ENCODE data around the gene WDR90. TPM values are rescaled to one million over a fixed set of nuclear protein-coding genes. Genes with fewer than 3 reads are reported as not detected.

WDR90 gene
- total RNA-seq, 1 experiment from 2014 or later, result 47.9 TPM

DNA sequence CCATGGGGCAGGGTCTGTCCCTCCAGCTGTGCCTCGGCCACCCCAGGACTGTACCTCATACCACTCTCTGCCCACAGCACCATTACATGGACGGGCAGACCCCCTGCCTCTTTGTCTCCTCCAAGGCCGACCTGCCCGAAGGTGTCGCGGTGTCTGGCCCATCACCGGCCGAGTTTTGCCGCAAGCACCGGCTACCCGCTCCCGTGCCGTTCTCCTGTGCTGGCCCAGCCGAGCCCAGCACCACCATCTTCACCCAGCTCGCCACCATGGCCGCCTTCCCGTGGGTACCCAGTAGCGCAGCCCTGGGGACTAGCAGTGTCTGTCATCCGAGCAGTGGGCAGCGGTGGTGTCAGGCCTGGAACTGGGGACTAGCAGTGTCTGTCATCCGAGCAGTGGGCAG lies 23.7 kb downstream of the WDR90 start:
- Mint-ChIP-seq H3K4me3 (ENCODE audit: unreplicated experiment) (no peak overlapping the region), H3K4me1 (ENCODE audit: insufficient read depth, unreplicated experiment) (no peaks in the 10 kb centered on the region), H3K27me3 (ENCODE audit: insufficient read depth, unreplicated experiment) (no peaks in the 10 kb centered on the region), H3K36me3 (ENCODE audit: insufficient read depth, unreplicated experiment) (peaks cover 50% of the 10 kb centered on the region), H3K9me3 (ENCODE audit: unreplicated experiment) (no peaks in the 10 kb centered on the region), H3K27ac (ENCODE audit: low read depth, unreplicated experiment) (no peak overlapping the region)
- ChIA-PET CTCF (interaction anchor here (0.6 kb wide), 1 partner anchor 76 kb away, joined by 4 read pairs; no protein-coding TSS in a partner anchor), POLR2A (interaction anchor here (0.7 to 1.3 kb wide), 5 partner anchors 10 to 46 kb away, joined by 3 to 4 read pairs (median 4); partner anchors contain the start of gene JMJD8)
- no TSS peak for BruUV-seq (replicated peaks)
- TF ChIP-seq, protein P1, sequence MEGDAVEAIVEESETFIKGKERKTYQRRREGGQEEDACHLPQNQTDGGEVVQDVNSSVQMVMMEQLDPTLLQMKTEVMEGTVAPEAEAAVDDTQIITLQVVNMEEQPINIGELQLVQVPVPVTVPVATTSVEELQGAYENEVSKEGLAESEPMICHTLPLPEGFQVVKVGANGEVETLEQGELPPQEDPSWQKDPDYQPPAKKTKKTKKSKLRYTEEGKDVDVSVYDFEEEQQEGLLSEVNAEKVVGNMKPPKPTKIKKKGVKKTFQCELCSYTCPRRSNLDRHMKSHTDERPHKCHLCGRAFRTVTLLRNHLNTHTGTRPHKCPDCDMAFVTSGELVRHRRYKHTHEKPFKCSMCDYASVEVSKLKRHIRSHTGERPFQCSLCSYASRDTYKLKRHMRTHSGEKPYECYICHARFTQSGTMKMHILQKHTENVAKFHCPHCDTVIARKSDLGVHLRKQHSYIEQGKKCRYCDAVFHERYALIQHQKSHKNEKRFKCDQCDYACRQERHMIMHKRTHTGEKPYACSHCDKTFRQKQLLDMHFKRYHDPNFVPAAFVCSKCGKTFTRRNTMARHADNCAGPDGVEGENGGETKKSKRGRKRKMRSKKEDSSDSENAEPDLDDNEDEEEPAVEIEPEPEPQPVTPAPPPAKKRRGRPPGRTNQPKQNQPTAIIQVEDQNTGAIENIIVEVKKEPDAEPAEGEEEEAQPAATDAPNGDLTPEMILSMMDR (IDR thresholded peaks at IDR 0.05; ENCODE audit: unreplicated experiment), result no peak
- DNase-seq (ENCODE audit: unreplicated experiment), result no peak
- intact Hi-C loops (cut with micrococcal nuclease), result no loop called here

DNA sequence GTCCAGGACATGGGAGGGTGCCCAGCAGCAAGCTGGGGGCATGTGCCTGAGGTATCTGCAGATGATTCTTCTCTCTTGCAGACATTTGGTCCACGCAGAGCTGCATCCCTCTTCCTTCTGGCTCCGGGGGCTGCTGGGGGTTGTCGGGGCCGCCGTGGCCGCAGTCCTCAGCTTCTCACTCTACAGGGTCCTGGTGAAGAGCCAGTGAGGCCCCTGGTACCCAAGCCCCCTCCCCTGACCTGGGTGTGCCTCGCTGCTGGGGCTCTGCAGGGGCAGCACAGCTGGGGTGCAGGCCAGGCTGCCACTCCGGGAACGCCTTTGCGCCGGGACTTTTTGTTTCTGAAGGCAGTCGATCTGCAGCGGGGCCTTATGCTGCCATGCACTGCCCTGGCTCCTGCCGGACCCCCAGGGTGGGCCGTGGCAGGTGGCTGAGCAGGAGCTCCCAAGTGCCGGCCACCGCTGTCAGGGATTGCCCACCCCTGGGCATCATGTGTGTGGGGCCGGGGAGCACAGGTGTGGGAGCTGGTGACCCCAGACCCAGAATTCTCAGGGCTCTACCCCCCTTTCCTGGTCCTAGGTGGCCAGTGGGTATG lies 24.3 kb downstream of the WDR90 start:
- TSS peak; percentile 44 for BruUV-seq (replicated peaks)
- intact Hi-C loops (cut with micrococcal nuclease), result no loop called here
- no peaks in the 10 kb centered on the region for H3K27me3 Mint-ChIP-seq (ENCODE audit: insufficient read depth, unreplicated experiment)
- no peaks in the 10 kb centered on the region for H3K9me3 Mint-ChIP-seq (ENCODE audit: unreplicated experiment)
- CTCF ChIA-PET, result no interaction called here
- POLR2A ChIA-PET, result interaction anchor here (0.7 to 1.3 kb wide), 5 partner anchors 9 to 47 kb away, joined by 3 to 4 read pairs (median 4); partner anchors contain the start of gene JMJD8
- no peaks in the 10 kb centered on the region for H3K4me1 Mint-ChIP-seq (ENCODE audit: insufficient read depth, unreplicated experiment)
- DNase-seq (ENCODE audit: unreplicated experiment), result no peak
- TF ChIP-seq, protein P1 (IDR thresholded peaks at IDR 0.05; ENCODE audit: unreplicated experiment), result no peak
- H3K27ac Mint-ChIP-seq (ENCODE audit: low read depth, unreplicated experiment), result peak overlapping the region; percentile 27
- no peak overlapping the region for H3K4me3 Mint-ChIP-seq (ENCODE audit: unreplicated experiment)
- H3K36me3 Mint-ChIP-seq (ENCODE audit: insufficient read depth, unreplicated experiment), result peaks cover 50% of the 10 kb centered on the region

DNA sequence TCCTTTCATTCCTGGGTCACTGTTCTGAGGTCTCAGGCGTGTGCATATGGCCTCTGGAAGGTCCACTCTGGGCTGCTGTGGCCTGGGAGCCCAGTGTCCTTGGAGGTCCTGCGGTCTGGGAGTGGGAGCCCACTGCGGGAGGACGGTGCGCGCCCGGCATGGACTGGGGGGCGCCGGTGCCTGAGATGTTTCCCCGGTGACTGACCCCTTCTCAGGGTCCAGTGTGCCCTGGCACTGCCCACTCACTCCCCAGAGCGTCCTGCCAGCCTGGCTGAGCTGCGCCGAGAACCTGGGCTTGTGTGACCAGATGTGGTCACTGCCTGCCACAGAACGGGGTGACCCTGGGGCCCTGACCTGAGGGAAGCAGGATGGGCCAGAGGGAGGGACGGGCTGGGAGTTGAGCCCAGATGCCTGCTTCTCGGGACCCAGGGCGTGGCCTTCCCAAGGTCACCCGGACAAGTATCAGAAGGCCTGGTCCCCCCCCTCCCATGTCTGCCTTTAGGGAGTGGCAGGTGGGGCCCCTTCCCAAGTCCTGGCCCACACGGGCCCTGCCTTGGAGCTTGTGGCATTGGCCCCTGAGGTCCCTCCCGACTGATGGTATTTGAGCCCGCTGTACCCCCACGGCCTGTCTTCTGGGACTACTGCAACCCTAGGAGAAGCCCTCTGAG lies 25.2 kb downstream of the WDR90 start:
- Mint-ChIP-seq H3K36me3 (ENCODE audit: insufficient read depth, unreplicated experiment) (peaks cover 54% of the 10 kb centered on the region), H3K4me1 (ENCODE audit: insufficient read depth, unreplicated experiment) (no peaks in the 10 kb centered on the region), H3K9me3 (ENCODE audit: unreplicated experiment) (no peaks in the 10 kb centered on the region), H3K27ac (ENCODE audit: low read depth, unreplicated experiment) (peak overlapping the region; percentile 27), H3K27me3 (ENCODE audit: insufficient read depth, unreplicated experiment) (no peaks in the 10 kb centered on the region), H3K4me3 (ENCODE audit: unreplicated experiment) (no peak overlapping the region)
- intact Hi-C loops (cut with micrococcal nuclease), result no loop called here
- POLR2A ChIA-PET, result interaction anchor here (1.2 to 1.5 kb wide), 2 partner anchors 8 to 10 kb away, joined by 4 to 7 read pairs; partner anchors contain the start of gene JMJD8
- DNase-seq (ENCODE audit: unreplicated experiment), result no peak
- TF ChIP-seq, protein P1 (IDR thresholded peaks at IDR 0.05; ENCODE audit: unreplicated experiment), result no peak
- CTCF ChIA-PET, result no interaction called here
- BruUV-seq (replicated peaks), result no TSS peak

DNA sequence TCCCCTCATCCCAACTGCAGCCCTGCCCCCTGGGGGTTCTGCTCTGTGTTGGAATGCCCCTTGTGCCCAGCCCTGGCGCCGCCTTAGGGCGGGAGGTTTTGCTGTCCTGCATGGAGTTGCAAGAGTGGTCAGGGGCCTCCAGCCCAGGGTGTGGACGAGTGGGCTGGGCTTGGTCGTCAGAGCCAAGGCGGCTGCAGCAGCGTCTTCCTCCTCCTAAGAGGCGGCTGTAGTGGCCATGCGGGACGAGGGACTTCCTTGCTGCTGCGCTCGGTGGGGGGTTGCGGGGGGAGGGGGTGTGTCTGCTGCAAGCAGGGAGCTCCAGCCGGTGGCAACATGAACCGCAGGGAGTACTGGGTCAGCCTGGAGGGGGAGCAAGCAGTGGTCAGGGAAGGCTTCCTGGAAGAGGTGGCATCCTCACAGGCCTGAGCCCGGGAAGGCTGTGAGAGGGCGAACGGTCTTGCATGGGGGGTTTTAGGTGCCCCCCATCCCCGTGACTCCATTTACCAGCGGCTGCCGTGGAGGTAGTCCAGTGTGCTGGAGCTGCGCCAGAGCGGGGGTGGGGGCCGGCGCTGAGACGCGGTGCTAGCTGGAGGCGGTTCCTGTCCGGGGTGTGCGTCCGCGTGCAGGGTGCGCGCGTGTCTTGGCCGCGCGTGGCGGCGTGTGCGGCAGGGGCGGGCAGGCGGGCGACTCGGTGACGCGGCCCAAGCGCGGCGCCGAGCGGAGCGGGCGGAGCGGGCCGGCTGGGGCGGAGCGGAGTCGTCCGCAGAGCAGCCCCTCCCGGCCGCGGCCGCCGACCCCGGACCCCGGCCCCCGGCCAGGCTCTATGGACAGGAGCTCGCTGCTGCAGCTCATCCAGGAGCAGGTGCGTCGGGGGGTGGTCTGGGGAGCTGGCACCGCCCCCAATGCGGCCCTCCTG lies 26.1 kb downstream of the WDR90 start, which contains the start of gene RHBDL1:
TSS of gene RHBDL1 (plus strand) at position 704 of the 916 bp plus-strand sequence. CDS start at position 824, 120 bp downstream.
- POLR2A ChIA-PET, result interaction anchor here (0.6 to 2.0 kb wide), 9 partner anchors 9 to 85 kb away, joined by 3 to 17 read pairs (median 3); partner anchors contain the start of genes JMJD8, RAB40C, WDR24 and WDR90
- H3K4me1 Mint-ChIP-seq (ENCODE audit: insufficient read depth, unreplicated experiment), result no peaks in the 10 kb centered on the region
- H3K27ac Mint-ChIP-seq (ENCODE audit: low read depth, unreplicated experiment), result no peak within 1 kb of the TSS
- TF ChIP-seq, protein P1 (IDR thresholded peaks at IDR 0.05; ENCODE audit: unreplicated experiment), result no peak
- H3K9me3 Mint-ChIP-seq (ENCODE audit: unreplicated experiment), result no peaks in the 10 kb centered on the region
- CTCF ChIA-PET, result no interaction called here
- H3K4me3 Mint-ChIP-seq (ENCODE audit: unreplicated experiment), result no peak within 1 kb of the TSS
- intact Hi-C loops (cut with micrococcal nuclease), result no loop called here
- peaks cover 47% of the 10 kb centered on the region for H3K36me3 Mint-ChIP-seq (ENCODE audit: insufficient read depth, unreplicated experiment)
- H3K27me3 Mint-ChIP-seq (ENCODE audit: insufficient read depth, unreplicated experiment), result no peaks in the 10 kb centered on the region
- BruUV-seq (replicated peaks), result no TSS peak
- no peak for DNase-seq (ENCODE audit: unreplicated experiment)
